Activated CD4-positive, CD25-positive, alpha-beta regulatory T cell treated with anti-CD3 and anti-CD28 coated beads, Interleukin-2, amount 50 U/mL, for 24 hours (primary cell): Measurements from ENCODE around the gene PLK5.
A peak's percentile ranks its signal among the peaks of the same experiment; 100 is the strongest.

Source experiments
- ATAC-seq, 2 donors: fragments of 150-1000 bp; cut with Tn5 transposase; one replicate each; pipeline ENCODE4 v1.10.0; 2021; ENCODE audit warnings: mild to moderate bottlenecking in 1 of 2, moderate library complexity in 1 of 2

Gene PLK5

DNA sequence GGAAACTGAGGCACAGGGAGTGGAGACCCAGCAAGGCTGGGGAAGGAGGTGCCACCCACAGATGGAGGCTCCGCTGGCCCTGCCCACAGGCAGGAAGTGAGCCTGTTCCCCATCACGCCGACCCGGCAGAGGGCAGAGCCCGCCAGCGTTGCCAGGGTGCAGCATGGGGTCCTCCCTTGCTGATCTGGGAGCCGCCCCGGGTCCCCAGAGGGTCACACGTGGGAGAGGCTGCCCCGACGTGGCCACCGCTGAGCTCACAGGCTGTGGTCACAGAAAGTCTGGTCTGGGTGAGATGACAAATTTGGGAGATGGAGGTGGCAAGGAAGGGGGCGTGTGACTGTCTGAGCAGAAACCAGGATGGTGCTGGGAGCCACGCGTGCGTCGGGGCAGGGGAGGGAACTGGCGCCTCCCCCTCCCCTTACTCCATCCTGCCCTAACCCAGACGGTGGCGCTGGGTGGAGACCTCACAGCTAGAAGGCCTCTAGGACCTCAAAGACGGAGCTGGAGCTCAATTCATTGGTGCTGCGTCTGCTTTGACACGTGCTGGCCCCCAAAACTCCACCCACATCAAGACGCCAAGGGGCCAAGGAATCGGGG is 36.5 kb downstream of the PLK5 start:
- ATAC-seq: no peak

GRCh38 chr19:1561236-1561842 is 37.5 kb downstream of the PLK5 start:
- ATAC-seq: no peak

- ATAC-seq: no peak
Observed at GRCh38 chr19:1563251-1563650, 39.4 kb downstream of the PLK5 start.

- ATAC-seq: no peak
Observed at GRCh38 chr19:1566392-1567115, 42.7 kb downstream of the PLK5 start.

DNA sequence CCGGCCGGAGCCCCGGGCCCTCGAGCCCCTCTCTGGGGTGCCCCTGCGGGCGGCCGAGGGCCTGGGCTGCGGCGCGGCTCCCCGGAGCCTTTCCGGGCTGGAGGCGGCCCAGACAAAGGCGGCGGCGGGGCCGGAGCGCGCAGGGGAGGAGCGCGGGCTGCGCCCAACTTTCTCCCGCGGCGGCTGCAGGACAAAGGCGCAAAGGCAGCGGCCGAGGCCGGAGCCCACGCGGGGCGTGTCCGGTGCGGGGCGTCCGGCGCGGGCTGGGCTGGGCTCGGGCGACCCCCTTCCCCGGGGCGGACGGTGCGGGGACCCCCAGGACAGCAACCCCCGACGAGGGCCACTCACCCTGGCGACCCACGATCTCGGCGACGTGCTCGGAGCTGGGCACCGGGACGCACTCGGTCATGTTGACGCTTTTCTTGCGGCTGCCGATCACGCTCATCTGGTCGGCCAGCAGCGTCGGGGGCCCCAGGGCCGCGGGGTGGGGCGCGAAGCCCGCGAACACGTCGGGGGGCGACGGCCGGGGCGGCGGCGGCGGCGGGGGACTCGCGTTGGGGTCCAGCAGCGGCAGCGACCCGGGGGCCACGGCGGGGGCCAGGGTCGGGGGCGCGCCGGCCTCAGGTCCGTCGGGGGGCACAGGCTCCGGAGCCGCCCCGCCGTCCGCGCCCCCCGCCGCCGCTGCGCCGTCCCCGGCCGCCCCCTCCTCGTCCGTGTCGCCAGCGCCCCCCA is 43.4 kb downstream of the PLK5 start:
- ATAC-seq: no peak

DNA sequence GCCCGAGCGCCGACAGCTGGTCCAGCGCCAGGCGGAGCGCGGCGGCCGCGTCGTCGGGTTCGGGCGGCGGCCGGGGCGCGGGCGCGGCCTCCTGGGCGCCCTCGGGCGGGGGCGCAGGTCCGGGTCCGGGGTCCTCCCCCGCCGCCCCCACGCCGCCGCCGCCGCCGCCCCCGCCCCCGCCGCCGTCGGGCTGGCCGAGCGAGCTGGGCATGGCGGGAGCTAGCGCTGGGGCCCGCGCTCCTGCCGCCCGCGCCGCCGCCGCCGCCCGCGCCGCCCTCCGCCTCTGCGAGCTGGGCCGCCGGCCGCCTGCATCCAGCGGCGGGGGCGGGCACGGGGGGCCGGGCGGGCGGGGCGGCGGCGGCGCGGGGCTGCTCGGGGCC is 44.0 kb downstream of the PLK5 start:
- peak; percentile 25 to 29 for ATAC-seq

DNA sequence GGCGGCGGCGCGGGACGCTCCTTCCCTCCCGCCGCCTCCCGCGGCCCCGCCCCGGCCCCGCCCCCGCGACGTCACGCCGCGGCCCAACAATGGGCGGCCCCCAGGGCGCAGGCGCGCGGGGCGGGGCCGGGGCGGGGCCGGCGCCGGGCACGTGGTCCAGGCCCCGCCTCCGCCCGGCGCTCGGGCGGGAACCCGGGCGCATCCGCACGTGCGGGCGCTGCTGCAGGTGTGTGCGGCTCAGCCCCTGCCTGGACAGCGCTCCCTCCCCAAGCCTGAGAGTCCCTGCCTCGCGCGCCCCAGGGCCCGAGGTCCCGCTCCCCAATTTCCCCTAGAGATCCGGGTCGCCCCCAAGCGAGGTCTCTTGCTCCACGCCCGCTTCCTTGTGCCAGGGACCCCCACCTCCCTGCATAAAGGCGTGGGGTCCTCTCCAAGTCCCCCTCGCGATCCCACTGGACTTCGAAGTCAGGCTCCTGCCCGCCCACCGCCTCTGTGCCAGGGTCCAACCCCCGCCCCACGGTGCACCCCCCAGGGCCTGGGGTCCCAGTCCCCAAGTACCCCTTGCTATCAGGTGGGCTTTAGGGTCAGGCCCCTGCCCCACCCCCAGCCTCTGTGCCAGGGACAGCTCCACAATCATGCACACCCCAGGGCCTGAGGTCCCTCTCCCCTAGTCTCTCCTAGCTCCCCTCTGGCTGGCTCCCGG is 44.6 kb downstream of the PLK5 start, which contains the start of gene MEX3D:
Gene MEX3D (minus strand): TSS at position 6 of the 700 bp plus-strand sequence. CDS start 267 bp downstream, outside the sequence.
- peak; percentile 85 to 87 for ATAC-seq

- ATAC-seq: no peak
Observed at GRCh38 chr19:1569997-1570396, 46.1 kb downstream of the PLK5 start.

- no peak for ATAC-seq
Observed at GRCh38 chr19:1570836-1571235, 47.0 kb downstream of the PLK5 start.

DNA sequence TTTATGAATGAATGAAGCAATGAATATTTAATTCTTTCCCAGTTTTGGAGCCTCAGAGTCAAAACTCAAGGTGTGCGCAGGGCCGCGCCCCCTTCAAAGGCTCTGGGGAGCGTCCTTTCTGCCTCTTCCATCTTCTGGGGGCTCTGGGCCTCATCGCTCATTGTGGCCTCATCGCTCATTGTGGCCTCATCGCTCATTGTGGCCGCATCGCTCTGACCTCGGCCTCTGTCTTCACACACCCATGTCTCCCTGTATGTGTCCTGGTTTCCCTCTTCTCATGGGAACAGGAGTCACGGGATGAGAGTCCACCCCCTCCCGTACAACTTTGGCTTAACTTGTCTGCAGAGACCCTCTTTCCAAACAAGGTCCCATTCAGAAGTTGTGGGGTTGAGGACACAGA is 47.5 kb downstream of the PLK5 start:
- no peak for ATAC-seq

GRCh38 chr19:1572795-1573194 is 48.9 kb downstream of the PLK5 start:
- ATAC-seq: no peak

GRCh38 chr19:1574354-1575136 is 50.7 kb downstream of the PLK5 start:
- no peak for ATAC-seq

DNA sequence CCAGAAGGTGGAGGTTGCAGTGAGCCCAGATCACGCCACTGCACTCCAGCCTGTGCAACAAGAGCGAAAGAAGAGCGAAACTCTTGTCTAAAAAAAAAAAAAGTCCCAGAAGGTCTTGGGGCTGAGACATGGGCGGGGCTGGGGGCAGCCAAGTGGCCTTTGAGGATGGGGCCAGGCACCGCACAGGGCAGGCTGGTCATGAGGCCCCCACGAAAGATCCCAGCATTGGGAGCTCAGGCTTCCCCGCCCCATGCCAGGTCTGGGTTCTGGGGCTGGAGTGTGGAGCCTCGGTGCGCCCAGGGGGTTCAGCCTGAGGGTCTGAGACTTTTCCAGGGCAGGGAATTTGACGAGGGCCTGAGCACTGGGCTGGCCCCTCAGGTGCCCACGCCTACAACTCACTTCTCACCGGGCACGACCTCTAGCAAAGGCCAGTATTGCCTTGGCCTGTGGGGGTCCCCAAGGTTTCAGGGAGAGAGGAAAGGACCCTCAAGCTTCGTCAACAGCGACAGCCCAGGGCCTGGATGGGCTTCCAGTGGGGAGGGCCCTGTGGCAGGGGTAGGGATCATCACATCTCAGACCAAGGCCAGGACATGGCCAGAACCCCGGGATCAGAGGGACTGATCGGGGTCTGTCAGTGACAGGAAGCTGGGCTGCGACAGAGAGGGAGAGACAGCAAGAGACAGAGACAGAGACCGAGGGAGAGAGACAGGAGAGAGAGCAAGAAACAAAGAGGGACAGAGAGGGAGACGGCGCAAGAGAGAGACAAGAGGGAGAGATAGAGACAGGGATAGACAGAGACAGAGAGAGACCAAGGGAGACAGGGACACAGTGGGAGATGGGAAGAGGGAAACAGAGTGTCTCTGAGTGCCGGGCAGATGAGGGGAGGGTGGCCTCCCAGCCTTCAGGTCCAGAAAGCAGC is 51.7 kb downstream of the PLK5 start:
- no peak for ATAC-seq

- ATAC-seq: peak in 1 of 2 donors; percentile 15
Observed at GRCh38 chr19:1576242-1577089, 52.6 kb downstream of the PLK5 start.

DNA sequence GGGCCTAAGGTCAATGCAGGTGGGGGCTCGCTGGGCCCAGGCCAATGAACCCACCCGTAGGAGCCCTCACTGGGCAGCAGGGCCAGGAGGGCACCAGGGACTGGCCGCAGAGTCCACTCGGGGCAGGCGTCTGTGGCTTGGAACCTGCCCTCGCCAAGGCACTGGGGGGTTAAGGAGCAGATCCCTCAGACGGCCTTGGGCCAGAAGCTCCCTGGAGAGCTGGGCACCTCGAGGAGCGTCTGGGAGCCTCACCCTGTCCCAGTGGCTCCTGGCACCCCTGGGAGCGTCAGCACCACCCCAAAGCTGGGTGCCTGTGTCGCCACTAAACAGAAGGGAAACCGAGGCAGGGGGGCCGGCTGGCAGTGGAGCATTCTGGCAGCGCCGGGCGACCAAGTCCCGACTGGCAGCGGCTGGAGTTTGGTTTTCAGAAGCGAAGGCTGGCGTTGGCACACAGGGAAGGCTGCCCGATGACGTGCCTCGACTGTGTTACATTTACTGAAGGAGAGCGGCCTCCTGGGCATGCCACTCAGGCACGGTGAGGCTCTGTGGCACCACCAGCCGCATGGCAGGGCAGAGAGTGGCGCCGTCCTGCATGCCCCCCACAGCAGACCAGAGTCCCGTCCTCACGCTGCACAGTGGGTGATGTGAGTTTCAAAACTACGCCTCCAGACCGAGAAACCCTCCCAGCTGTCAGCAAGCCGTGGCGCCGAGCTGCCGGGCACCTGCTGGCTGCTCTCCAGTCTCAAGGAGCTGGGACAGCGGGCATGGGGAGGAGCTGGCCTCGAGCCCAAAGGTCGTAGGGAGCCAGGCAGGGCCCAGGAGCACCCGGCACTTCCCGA is 53.4 kb downstream of the PLK5 start:
- ATAC-seq: no peak

DNA sequence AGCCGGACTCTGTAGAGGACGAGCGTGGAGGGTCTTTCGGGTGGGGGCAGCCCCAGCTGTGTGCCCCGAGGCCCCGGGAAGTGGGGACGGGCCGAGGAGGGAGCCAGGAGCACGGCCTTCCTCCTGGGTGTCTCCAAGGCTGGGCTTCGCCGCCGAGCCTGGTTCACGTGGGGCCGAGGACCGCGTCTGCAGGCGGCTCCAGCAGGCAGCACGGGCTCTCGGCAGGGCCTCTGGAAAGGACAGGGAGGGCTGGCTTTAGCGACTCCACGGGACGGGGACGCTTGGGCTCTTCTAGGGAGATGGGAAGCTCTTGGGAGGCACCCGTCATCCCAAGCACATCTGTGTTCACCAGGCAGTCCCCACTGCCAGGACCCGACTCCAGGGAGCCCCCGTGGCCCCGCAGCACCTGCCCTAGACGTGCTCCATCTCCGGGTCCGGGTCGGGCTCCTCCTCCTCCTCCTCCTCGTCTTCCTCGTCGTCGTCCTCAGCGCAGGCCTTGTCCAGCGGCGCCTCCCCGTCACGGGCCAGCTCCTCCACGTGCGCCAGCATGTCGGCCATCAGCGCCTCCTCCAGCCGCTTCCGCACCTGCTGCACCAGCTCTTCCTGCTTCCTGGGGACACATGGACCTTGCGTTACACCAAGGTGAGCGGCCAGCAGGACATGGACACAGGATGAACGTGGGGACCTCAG is 54.2 kb downstream of the PLK5 start:
- ATAC-seq: no peak

GRCh38 chr19:1579222-1579621 is 55.3 kb downstream of the PLK5 start:
- no peak for ATAC-seq

GRCh38 chr19:1580382-1580781 is 56.5 kb downstream of the PLK5 start:
- ATAC-seq: no peak
